ENCODE results near the gene NT5C.

NT5C gene

GRCh38 chr17:75114552-75115314, 16.8 kb downstream of the NT5C start:
- peak; percentile 60 for DNase-seq

- peak; percentile 86 for DNase-seq
Observed at GRCh38 chr17:75113798-75114551, 17.6 kb downstream of the NT5C start.

- DNase-seq = peak; percentile 46
Observed at GRCh38 chr17:75111777-75112335, 19.7 kb downstream of the NT5C start.

- DNase-seq = no peak
Observed at GRCh38 chr17:75110234-75110937, 21.2 kb downstream of the NT5C start.

GRCh38 chr17:75109407-75110233, 21.9 kb downstream of the NT5C start, which contains the start of gene ARMC7:
Gene ARMC7, plus strand, starts transcription at chr17:75109969. Its CDS starts 320 bp downstream, at chr17:75110289.
- peak; percentile 90 for DNase-seq

- no peak for DNase-seq
Observed at GRCh38 chr17:75109046-75109406, 22.5 kb downstream of the NT5C start.

- no peak for DNase-seq
Observed at GRCh38 chr17:75108193-75108592, 23.3 kb downstream of the NT5C start.

GRCh38 chr17:75105126-75106080, 26.1 kb downstream of the NT5C start:
- DNase-seq = peak; percentile 44

GRCh38 chr17:75103601-75104554, 27.7 kb downstream of the NT5C start:
- DNase-seq = no peak

- DNase-seq = peak; percentile 63
Observed at GRCh38 chr17:75102385-75102821, 29.1 kb downstream of the NT5C start.

- DNase-seq = no peak
Observed at GRCh38 chr17:75099881-75100595, 31.5 kb downstream of the NT5C start.

- no peak for DNase-seq
Observed at GRCh38 chr17:75098861-75099260, 32.7 kb downstream of the NT5C start.

- DNase-seq = no peak
Observed at GRCh38 chr17:75097865-75098264, 33.7 kb downstream of the NT5C start.

- peak; percentile 92 for DNase-seq
Observed at GRCh38 chr17:75096082-75096625, 35.4 kb downstream of the NT5C start.

- DNase-seq = no peak
Observed at GRCh38 chr17:75094871-75095399, 36.6 kb downstream of the NT5C start.

GRCh38 chr17:75093548-75094158, 37.9 kb downstream of the NT5C start:
- no peak for DNase-seq

GRCh38 chr17:75091855-75092327, 39.7 kb downstream of the NT5C start:
- DNase-seq = no peak
